HepG2 (cell line): ENCODE data around the gene BEGAIN. TPM values are rescaled to one million over a fixed set of nuclear protein-coding genes. Genes with fewer than 3 reads are reported as not detected.
A peak's percentile ranks its signal among the peaks of the same experiment; 100 is the strongest.

ENCODE experiments used
- ATF6 ChIP-seq: sonication (generic); formaldehyde crosslinking; conservative IDR thresholded peaks from 2 replicates; pipeline ENCODE4 v1.4.0; 2020; ENCODE audit warnings: missing genetic modification reagents
- CBX1 ChIP-seq: IDR thresholded peaks from one replicate; pipeline ENCODE4 v1.6.1; 2016; ENCODE audit warnings: antibody characterized with exemption, low read depth
- CBX5 ChIP-seq: sonication (generic); formaldehyde crosslinking; IDR thresholded peaks from 2 replicates; pipeline ENCODE4 v1.4.0; 2020; ENCODE audit warnings: missing genetic modification reagents, borderline replicate concordance
- DMAP1 ChIP-seq: IDR thresholded peaks from 2 replicates; pipeline ENCODE4 v1.6.1; 2016
- HIC2 ChIP-seq: sonication (generic); formaldehyde crosslinking; IDR thresholded peaks from 2 replicates; pipeline ENCODE4 v1.9.0; 2022; ENCODE audit warnings: low read depth, missing genetic modification reagents
- JUND ChIP-seq: sonication (generic); formaldehyde crosslinking; IDR thresholded peaks from 2 replicates; pipeline ENCODE4 v1.8.0; 2022; ENCODE audit warnings: mild to moderate bottlenecking, missing genetic modification reagents
- MLLT10 ChIP-seq: sonication (generic); formaldehyde crosslinking; IDR thresholded peaks from 2 replicates; pipeline ENCODE4 v1.4.0; 2020; ENCODE audit warnings: missing genetic modification reagents
- NFE2L2 ChIP-seq: fragments of 150-350 bp; IDR thresholded peaks from 2 replicates; pipeline ENCODE4 v1.6.1; 2014; ENCODE audit warnings: low read length
- PPARG ChIP-seq: conservative IDR thresholded peaks from 2 replicates; pipeline ENCODE4 v1.6.1; 2016; ENCODE audit warnings: missing biosample characterization, missing genetic modification reagents
- SMARCE1 ChIP-seq: fragments of 450-650 bp; IDR thresholded peaks from 2 replicates; pipeline ENCODE4 v1.6.1; 2017; ENCODE audit warnings: borderline replicate concordance
- THAP7 ChIP-seq: sonication (generic); formaldehyde crosslinking; IDR thresholded peaks from 2 replicates; pipeline ENCODE4 v1.8.1; 2023; ENCODE audit warnings: mild to moderate bottlenecking, missing genetic modification reagents
- THYN1 ChIP-seq: sonication (generic); formaldehyde crosslinking; IDR thresholded peaks from 2 replicates; pipeline ENCODE4 v1.8.1; 2023; ENCODE audit warnings: low read depth, mild to moderate bottlenecking, moderate library complexity, missing genetic modification reagents, borderline replicate concordance
- TP53 ChIP-seq: sonication (generic); formaldehyde crosslinking; conservative IDR thresholded peaks from 2 replicates; pipeline ENCODE4 v1.4.0; 2020; ENCODE audit warnings: missing genetic modification reagents
- U2AF1 ChIP-seq: fragments of 200-400 bp; formaldehyde crosslinking; optimal IDR thresholded peaks from 2 replicates; pipeline ENCODE3; 2017; ENCODE audit warnings: mild to moderate bottlenecking, low read depth, low read length
- ZFX ChIP-seq: sonication (generic); formaldehyde crosslinking; IDR thresholded peaks from 2 replicates; pipeline ENCODE4 v1.4.0; 2020; ENCODE audit warnings: mild to moderate bottlenecking, low read depth, missing genetic modification reagents, moderate library complexity
- ZFYVE20 ChIP-seq: sonication (generic); formaldehyde crosslinking; IDR thresholded peaks from 2 replicates; pipeline ENCODE4 v1.8.0; 2023; ENCODE audit warnings: low read depth, mild to moderate bottlenecking, moderate library complexity, missing genetic modification reagents, borderline replicate concordance
- ZNF224 ChIP-seq: sonication (generic); formaldehyde crosslinking; IDR thresholded peaks from 2 replicates; pipeline ENCODE4 v1.5.0; 2020; ENCODE audit warnings: mild to moderate bottlenecking, missing genetic modification reagents
- ZNF276 ChIP-seq: sonication (generic); formaldehyde crosslinking; IDR thresholded peaks from 2 replicates; pipeline ENCODE4 v1.4.0; 2020; ENCODE audit warnings: mild to moderate bottlenecking, low read depth, missing genetic modification reagents
- ZNF543 ChIP-seq: sonication (generic); formaldehyde crosslinking; IDR thresholded peaks from 2 replicates; pipeline ENCODE4 v1.4.0; 2020; ENCODE audit warnings: mild to moderate bottlenecking, missing genetic modification reagents
- ZNF574 ChIP-seq: sonication (generic); formaldehyde crosslinking; IDR thresholded peaks from 2 replicates; pipeline ENCODE4 v1.4.0; 2020; ENCODE audit warnings: missing genetic modification reagents
- ZSCAN12 ChIP-seq: sonication (generic); formaldehyde crosslinking; IDR thresholded peaks from 2 replicates; pipeline ENCODE4 v1.9.0; 2021; ENCODE audit warnings: mild to moderate bottlenecking, missing genetic modification reagents
- ZSCAN25 ChIP-seq: sonication (generic); formaldehyde crosslinking; IDR thresholded peaks from 2 replicates; pipeline ENCODE4 v1.8.0; 2022; ENCODE audit warnings: mild to moderate bottlenecking, missing genetic modification reagents
- polyA plus RNA-seq, 8 experiments: library from polyadenylated mRNA; depleted of rRNA in 3 of 8; stranded (reverse) in 7 of 8; unstranded in 1 of 8; fragments of >200 nt; fragmentation: Illumina TruSeq in 4 of 8; extraction: Trizol in 4 of 8; gene quantifications; 2 replicates each; pipeline versions ENCODE4 v1.2.1 to v1.2.3, GENCODE V29; 2011 to 2016; ENCODE audit warnings: low read depth in 4 of 8, missing spikeins in 1 of 8, mixed read lengths in 1 of 8; ENCODE audit not compliant: insufficient read depth in 1 of 8
- total RNA-seq, 5 experiments: library from RNA; depleted of rRNA; stranded (reverse); fragments of >200 nt; fragmentation: Illumina TruSeq; extraction: Trizol; gene quantifications; 2 replicates each; pipeline ENCODE4 v1.2.3, GENCODE V29; 2016; ENCODE audit warnings: low read depth in 1 of 5

The BEGAIN gene
- total and polyA plus RNA-seq, 2 of the 13 experiments (the other 11 are each of a cell fraction or from before 2014, with no cell fraction given), result not detected

GRCh38 chr14:100504372-100505078 is 82.7 kb downstream of the BEGAIN start (continued):
- no peak for TF ChIP-seq ATF6 (CRISPR knock-in tag)
- TF ChIP-seq ZNF276 (CRISPR knock-in tag), result no peak
- no peak for TF ChIP-seq ZFYVE20 (CRISPR knock-in tag)
- TF ChIP-seq HIC2 (CRISPR knock-in tag), result no peak
- TF ChIP-seq DMAP1 (CRISPR knock-in tag), result no peak
- no peak for TF ChIP-seq MLLT10 (CRISPR knock-in tag)
- no peak for TF ChIP-seq CBX5 (CRISPR knock-in tag)
- no peak for TF ChIP-seq U2AF1
- TF ChIP-seq CBX1, result no peak
- no peak for TF ChIP-seq ZNF224 (CRISPR knock-in tag)
- no peak for TF ChIP-seq THAP7 (CRISPR knock-in tag)
- TF ChIP-seq PPARG, result no peak
- no peak for TF ChIP-seq ZSCAN25
- TF ChIP-seq SMARCE1, result no peak
- no peak for TF ChIP-seq ZNF543
- TF ChIP-seq ZFX (CRISPR knock-in tag), result no peak
- no peak for TF ChIP-seq ZSCAN12 (CRISPR knock-in tag)
- TF ChIP-seq JUND, result peak; percentile 74
- no peak for TF ChIP-seq ZNF574 (CRISPR knock-in tag)
- no peak for TF ChIP-seq TP53 (CRISPR knock-in tag)
- peak; percentile 32; the same call in 1 of the 2 replicates for TF ChIP-seq NFE2L2
- TF ChIP-seq THYN1 (CRISPR knock-in tag), result no peak
